SIG-M5 (cell line): Measurements from ENCODE around the gene VWA3A.
"Not testable (repeated sequence)": the region's sequence is repeated elsewhere in the genome, so short reads cannot be mapped to it uniquely, and the experiment has no call there.

Experiments
- DNase-seq: peaks from one replicate; lab custom pipeline; 2025; lab: John Stamatoyannopoulos, UW

The VWA3A gene

DNA sequence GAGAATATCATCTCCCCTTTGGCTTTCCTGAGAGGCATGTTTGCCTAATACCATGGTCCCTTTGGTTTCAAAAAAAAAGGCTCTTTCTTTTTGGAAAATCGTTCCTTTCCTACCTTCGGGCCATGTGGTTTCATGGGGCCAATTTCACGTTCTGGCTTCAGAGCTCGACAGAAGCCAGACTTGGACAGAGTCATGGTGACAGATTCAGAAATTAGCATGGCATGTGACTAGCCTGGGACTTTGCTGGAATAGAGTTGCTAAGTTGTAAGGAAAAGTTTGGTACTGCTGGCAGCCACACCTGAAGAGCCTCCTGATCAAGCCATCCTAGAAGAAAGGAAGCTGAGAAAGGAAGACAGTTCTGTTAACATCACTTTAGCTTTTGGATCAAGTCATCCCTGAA is 2.4 kb upstream of the VWA3A start:
- no peak for DNase-seq

DNA sequence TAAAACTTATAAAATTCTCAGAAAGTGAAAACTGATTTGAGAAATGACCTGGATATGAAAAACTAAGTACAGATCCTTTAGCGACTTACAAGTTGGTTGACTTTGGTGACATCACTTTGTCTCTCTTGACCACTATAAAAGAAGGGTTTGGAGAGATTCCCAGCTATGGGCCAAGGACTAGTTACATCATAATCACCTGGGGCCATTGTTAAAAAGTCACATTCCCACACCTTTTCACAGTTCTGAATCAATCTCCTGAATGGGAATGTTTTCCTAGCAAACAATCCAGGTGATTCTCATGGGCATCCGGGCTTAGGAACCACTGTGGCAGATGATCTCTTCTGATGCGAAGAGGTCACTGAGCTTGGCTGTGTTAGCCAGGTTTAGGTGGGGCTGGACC is 620 bp upstream of the VWA3A start:
- DNase-seq, result no peak

DNA sequence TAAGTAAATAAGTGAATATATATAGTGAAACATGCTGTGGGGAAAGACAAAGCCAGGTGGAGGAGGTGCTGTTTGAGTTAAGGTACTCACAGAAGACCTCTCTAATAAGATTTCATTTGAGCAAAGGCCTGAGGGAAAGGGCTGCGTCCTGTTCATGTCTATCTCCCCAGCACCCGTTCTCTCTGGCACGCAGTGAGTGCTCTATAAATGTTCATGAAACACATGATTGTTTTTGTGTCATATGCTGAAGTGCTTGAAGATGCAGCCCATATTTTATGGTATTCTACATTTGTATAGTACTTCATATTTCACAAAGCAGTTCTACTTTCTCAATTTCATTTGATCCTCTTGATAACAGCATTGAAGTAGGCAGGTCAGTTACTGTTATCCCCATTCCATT is 990 bp downstream of the VWA3A start:
- DNase-seq, result no peak

DNA sequence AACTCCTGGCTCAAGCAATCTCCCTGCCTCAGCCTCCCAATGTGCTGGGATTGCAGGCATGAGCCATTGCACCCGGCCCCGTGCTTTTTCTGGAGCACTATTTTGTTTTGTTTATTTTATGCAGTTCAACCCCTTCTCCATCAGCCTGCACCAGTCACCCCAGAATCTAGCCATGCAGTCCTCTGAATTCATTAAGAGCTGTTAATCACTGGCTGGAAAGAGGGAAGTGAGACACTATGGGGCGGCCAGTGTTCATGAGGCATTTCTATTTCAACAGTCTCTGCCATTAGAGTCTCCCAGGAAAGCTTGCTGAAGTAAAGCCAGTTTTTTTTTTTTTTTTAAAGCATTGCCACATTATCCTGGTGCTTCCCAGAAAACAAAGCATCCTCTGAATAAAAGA is 1.7 kb downstream of the VWA3A start:
- no peak for DNase-seq

DNA sequence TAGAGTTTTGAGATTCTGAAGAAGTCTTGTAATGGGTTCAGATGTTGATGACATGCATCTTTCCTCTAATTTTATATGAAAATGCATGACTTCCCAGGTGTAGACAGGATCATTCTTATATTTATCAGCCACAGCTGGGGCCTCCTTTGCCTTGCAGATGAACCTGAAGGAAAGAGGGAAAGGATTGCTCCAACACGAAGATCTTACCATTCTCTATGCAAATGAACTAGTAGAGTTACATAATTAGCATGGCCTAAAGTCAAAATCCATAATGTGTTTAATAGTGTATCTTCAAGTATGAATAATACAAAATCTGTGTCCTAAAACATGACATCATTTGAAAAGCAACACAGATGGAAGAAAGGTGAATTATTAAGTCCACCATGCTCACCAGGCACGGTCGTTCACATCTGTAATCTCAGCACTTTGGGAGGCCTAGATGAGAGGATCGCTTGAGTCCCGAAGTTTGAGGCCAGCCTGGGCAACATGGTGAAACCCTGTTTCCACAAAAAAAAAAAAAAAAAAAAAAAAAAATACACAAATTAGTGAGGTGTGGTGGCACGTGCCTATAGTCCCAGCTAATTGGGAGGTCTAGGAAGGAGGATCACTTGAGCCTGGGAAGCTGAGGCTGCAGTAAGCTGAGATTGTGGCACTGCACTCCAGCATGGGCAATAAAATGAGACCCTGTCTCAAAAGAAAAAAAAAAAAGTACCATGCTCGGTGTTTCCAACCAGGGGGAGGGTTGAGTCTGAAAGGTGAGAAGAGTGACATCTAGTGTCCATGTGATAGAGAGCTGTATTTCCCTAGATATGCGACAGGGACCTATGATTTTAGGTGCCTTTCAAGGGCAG is 6.3 kb downstream of the VWA3A start:
- no peak for DNase-seq

DNA sequence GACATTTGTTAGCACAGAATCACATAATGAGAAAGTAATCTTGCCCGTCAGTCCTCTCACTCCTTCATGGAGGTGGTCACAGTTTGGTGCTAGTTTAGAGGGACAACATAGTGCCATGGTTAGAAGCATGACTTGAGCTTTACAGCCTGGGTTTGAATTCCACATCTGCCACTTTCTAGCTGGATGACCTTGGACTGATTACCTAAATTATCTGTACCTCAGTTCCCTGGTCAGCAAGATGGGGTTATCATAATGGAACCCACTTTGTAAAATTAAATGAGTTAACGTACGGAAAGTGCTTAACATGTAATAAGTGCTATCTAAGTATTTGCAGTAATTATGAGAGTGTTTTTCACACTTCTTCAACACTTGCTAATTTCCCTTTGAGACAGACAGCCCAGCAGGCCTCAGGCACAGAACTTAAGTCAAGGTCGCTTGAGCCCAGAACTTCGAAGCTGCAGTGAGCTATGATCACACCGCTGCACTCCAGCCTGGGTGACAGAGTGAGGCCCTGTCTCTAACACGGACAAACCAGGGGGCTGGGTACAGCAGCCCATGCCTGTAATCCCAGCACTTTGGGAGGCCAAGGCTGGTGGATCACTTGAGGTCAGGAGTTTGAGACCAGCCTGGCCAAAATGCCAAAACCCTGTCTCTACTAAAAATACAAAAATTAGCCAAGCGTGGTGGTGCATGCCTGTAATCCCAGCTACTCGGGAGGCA is 7.1 kb downstream of the VWA3A start:
- DNase-seq, result no peak

DNA sequence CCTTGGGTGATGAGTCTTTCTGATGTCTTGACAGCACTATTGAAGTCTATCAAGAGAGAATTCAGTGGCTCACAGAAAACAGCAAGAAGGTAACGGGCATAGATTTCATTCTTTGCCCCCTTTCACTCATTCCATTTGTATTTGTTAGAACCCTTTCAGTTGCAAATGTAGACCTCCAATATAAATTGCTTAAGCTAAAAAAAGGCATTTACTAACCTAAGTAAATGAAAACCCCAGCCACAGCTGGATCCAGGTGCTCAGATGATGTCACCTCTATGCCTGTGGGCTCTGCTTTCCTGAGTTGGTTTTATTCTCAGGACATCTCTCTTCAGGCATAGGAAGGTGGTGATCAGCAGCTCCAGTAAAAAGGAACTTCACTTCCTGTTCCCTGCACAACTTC is 11.1 kb downstream of the VWA3A start:
- no peak for DNase-seq

DNA sequence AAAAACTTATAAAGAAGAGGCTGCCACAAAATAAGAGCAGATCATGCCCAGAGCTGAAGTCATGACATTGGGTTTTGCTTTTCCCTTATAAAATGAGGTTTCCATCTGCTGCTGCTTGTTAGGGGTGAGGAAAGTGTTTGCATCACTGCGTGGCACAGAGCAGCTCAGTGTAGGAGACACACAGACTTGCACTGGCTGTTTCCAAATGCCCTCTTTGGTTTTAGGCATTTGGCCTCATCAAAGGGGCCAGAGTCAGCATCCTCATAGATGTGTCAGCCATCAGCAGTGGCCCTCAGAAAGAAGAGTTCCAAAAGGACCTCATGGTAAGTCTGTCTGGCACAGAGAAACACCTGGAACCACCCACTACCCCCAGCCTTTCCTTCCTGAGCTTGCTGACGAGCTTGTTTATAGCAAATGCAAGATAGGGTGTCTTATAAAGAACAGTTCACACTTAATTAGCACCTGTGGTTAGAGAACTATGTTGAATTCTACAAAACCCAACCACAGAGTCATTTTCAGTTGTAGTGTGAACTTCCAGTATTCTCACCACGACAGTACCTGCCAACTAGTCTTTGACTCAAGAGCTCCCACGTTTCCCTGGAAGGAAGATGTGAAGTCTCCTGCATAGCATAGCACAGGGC is 17.0 kb downstream of the VWA3A start:
- DNase-seq, result no peak

DNA sequence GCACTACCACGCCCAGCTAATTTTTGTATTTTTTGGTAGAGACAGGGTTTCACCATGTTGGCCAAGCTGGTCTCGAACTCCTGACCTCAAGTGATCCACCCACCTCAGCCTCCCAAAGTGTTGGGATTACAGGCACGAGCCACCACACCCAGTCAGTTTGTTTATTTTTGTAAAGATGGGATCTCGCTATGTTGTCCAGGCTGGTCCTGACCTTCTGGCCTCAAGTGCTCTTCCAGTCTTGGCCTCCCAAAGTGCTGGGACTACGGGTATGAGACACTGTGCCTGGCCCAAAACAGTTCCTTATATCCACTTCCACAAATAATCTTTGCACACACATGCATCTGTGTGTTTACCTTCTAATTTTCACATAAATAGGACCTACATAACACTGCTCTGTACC is 19.3 kb downstream of the VWA3A start:
- not testable (repeated sequence) for DNase-seq

DNA sequence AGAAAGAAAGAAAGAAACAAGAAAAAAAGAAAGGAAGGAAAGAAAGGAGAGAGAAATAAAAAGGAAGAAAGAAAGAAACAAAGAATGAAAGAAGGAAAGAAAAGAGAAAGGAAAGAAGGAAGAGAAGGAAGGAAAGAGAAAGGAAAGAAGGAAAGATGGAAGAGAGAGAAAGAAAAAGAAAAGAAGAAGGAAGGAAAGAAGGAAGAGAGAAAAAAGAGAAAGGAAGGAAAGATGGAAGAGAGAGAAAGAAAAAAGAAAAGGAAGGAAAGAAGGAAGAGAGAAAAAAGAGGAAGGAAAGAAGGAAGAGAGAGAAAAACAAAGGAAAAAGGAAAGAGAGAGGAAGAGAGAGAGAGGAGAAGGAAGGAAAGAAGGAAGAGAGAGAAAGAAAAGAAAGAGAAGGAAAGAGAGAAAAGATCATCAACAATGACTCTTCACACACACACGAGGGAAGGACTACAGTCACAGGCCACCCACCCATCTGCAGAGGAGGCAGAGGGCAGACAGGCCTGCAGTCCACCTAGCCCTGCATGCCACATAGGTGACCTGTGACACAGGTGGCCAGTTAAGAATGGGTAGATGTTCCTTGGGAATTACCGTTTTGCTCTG is 23.9 kb downstream of the VWA3A start:
- DNase-seq, result no peak

DNA sequence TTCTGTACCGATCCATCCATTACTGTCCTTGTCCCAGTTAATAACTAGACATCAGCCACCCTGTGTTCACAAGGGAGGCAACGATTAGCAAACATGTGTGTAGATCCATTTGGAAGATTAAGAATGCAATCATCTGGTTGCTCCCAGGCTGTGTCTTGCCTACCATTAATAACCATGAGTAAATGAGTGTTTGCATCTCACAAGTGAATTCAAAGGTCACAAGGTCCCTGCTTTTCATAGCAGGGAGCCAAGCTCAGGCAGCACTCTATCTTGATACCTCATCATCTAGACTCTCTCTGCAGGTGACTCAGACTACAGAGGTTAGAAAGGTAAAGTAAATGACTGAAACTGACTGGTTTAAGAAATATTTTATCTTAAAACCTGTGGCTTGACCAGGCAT is 25.3 kb downstream of the VWA3A start:
- no peak for DNase-seq

DNA sequence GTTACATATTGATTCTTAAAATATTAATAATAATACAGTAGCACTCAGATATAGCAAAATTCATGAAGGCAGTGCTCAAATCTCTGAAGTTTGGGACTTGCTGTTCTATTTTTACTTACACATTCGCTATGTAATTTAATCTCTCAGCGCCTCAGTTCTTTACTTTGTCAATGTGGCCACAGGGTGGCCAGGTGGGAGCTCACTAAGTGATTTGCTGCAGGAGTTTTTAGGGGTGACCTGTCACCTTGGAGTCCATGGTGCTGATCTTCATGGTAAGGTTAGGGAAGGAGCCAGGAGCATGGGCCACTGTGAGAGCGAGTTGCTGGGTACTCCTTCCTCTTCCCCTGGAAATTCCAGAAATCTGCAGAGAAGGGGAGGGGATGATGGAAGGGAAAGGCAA is 28.1 kb downstream of the VWA3A start:
- no peak for DNase-seq

DNA sequence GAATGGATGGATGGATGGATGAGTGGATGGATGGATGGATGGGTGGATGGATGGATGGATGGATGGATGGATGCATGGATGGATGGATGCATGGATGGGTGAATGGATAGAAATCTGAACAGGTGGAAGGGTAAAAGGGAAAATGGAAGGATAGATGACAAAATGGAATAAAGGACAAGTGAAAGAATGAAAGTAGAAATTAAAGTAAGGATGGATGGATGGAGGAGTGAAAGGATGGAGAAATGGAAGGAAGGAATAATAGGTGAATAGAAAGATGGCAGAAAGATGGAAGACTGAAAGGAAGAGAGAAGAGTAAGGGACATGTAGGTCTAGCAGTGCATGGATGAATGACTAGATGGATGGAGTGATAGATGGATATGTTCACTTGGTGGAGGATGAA is 29.9 kb downstream of the VWA3A start:
- DNase-seq, result no peak

DNA sequence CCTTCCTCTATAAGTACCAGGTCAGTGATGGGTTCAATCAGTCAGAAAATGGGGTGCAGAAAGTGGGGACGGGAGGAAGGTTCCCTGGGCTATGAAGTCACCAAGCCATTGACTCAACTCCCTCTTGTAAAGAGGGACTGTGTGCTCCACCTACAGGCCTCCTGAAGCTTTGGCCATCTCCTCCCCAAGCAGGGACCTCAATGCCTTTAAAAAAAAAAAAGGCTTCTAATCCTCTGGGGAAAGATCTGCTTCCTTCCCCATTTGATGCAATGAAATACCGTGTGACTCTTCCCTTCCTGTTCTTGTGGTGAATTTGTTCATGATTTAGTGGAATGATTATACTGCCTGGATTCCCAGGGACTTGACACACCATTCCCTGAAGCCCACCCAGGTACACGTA is 30.8 kb downstream of the VWA3A start:
- no peak for DNase-seq

DNA sequence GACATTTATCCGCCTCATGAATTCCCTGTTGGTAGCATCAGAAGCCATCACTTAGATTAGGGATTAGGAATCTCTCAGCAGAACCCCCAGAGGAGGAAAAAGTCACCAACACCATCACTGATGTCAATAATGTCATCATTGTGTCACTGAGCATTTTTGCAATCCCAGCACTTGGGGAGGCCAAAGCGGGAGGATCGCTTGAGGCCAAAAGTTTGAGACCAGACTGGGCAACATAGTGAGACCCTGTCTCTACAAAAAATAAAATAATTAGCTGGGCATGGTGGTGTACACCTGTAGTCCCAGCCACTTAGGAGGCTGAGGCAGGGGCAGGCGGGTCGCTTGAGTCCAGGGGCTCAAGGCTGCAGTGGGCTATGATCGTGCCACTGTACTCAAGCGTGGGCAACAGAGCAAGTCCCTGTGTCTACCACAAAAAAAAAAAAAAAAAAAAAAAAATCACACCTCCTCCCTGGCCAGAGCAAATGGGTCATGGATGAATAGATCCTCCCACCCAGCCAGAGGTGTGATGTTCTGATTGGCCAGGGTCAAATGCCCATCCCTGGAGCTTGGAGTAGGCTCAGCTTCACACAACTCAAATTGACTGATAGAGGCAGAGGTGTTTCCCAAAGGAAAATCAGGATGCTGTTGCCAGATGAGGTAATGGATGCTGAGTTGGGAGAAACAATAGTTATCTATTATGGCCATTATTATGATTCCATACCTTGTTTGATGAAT is 31.6 kb downstream of the VWA3A start:
- DNase-seq, result no peak

DNA sequence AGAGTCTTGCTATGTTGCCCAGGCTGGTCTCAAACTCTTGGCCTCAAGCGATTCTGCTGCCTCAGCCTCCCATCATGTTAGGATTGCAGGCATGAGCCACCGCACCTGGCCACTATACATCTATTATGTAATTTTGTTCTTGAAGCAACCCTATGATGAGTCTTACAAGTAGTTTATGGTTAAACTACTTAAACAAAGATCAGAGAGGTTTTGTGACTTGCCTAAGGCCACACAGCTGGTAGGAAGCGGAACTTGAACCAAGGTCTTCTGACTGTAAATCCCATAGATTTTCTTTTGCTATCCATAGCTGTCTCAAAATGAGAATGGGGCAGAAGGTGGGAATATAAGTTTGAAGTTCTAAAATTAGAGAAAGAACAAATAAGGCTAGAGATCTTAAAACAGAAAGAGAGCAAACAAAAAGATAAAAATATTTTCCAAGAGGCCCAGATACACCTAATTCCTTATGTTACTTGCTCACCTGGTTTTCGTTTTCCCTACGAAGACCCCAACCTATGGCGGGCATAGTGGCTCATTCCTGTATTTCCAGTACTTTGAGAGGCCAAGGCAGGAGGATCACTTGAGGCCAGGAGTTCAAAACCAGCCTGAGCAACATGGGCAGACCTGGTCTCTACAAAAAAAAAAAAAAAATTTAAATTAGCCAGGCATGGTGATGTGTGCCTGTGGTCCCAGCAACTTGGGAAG is 32.4 kb downstream of the VWA3A start:
- DNase-seq, result no peak

DNA sequence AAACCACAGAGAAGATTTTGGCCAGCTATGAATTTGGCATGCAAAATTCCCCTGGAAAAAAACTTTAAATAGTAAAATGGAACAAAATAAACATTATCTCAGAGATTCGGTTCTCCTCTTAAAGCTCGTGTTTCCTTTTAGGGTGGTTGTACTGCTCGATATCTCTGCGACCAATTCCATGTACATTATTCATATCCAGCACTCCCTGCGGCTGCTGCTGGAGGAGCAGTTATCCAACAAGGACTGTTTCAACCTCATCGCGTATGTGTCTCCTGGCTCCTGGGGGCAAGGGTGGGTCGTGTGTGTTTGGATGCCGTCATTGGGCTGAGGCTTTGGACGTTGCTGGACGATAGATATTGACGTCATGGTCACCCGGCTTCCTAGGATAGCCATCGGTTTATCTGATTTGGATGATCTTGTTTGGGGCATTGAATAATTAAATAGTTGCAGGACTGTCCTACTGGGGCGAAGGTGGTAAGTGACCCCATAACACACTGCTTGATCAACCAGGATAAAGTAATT is 33.8 kb downstream of the VWA3A start:
- no peak for DNase-seq

DNA sequence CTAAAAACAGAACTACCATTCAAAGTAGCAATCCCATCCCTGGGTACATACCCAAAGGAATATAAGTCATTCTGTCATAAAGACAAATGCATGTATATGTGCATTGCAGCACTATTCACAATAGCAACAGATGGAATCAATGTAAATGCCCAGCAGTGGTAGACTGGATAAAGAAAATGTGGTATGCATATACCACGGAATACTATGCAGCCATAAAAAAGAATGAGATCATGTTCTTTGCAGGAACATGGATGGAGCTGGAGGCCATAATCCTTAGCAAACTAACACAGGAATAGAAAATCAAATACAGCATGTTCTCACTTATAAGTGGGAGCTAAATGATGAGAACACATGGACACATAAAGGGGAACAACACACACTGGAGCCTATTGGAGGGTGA is 36.2 kb downstream of the VWA3A start:
- DNase-seq, result not testable (repeated sequence)

DNA sequence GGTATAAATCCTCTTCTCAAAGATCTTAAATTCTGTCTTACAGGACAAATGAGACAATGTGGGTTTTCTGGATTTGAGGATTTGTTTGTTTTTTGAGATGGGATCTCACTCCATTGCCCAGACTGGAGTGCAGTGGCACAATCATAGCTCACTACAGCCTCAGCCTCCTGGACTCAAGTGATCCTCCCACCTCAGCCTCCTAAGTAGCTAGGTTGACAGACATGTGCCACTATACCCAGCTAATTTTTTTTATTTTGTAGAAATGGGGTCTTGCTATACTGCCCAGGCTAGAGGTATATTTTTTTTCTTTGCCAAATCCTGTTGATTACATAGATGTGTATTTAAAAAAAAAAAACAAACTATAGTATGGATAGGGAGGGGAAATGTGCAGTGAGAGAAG is 38.2 kb downstream of the VWA3A start:
- DNase-seq, result no peak

DNA sequence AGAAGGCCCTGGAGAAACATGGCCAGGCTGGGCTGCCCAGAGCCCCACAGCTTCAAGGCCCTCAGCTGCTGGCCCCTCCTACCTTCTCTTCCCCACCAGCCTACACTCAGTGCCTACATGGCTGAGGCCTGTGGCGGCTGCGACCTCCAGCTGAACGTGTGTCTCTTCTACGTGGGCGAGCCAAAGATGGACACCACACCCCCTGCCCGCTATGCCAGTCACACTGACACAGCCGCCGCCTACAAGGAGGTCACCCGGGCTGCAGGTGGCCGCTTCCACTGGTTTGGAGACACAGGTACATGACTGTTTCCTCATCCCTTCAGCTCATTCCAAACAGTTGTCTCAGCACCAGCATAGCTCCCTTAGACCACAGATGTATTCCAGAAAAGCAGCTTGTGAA is 40.5 kb downstream of the VWA3A start:
- DNase-seq, result no peak

DNA sequence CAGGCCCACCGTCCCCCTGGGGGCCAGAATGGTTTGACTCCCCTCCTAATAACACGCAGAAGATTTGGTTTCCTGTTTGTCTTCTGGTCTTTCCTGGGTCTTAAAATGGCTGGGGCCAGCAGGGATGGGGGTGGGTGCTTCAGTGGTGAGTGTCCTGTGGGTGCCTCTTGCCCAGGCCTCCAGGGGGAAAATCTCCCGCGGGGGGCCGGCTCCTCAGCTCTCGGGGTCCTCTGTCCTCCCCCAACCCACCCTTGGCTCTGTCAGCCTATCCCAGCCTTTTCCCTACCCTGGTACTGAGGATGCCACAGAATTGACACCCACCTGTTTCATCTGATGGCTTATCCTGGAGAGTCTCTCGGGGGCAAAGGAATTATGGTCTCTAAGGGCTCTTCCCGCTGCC is 46.1 kb downstream of the VWA3A start:
- no peak for DNase-seq
